Uterine smooth muscle cell (primary cell): ENCODE results near the gene BMPR1B. TPM values are rescaled to one million over a fixed set of nuclear protein-coding genes. Genes with fewer than 3 reads are reported as not detected.

Source experiments
- total RNA-seq: library from RNA; depleted of rRNA; stranded (reverse); fragments of >200 nt; gene quantifications from 2 replicates; pipeline ENCODE4 v1.2.3, GENCODE V29; 2014

BMPR1B gene
- total RNA-seq = 1.1 and 3.0 TPM in 2 replicates

DNA sequence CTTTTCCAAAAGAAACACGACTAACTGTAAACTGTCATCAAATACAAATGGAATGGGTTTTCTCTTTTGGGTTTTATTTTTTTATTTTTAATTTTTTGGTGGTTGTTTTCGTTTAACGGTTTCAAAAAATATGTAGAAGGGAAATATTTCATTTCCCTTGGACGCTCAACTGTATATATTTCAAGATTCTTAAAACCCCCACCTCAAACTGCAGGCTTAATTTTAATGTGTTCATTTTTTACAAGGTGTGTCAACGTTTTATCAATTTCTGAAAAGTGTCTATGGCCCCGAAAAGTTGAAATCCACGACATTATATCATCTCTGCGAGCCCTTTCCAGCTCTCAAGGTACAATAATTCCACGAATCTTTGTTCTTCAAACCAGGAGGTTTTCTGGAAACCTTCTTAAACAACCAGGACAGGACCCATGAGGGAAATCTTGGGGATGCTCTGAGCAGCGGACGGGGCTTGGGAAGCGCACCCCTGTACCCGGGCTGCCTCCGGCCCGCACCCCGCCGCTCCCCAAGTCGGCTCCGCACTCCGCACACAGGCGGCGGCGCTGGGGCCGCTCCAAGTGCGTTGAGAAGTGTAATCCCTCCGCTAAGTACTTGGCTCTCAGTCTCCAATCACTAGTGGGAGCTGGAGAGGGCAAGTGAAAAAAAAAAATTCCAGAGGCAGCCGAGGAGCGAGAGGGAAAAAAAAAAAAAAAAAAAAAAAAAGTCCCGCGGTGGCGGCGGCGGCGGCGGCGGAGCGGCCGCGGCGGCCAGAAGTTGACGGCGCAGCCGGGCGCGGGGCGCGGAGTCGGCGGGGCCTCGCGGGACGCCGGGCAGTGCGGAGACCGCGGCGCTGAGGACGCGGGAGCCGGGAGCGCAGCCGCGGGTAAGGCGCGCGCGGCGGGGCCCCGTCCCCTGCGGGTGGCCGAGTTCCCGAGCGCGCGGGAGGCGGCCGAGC lies at the start of gene BMPR1B:
Gene BMPR1B (plus strand): TSS at position 764 of the 949 bp plus-strand sequence. CDS start 346,470 bp downstream, outside the sequence.

